ENCODE measurements around the gene RHOB.

RHOB gene

DNA sequence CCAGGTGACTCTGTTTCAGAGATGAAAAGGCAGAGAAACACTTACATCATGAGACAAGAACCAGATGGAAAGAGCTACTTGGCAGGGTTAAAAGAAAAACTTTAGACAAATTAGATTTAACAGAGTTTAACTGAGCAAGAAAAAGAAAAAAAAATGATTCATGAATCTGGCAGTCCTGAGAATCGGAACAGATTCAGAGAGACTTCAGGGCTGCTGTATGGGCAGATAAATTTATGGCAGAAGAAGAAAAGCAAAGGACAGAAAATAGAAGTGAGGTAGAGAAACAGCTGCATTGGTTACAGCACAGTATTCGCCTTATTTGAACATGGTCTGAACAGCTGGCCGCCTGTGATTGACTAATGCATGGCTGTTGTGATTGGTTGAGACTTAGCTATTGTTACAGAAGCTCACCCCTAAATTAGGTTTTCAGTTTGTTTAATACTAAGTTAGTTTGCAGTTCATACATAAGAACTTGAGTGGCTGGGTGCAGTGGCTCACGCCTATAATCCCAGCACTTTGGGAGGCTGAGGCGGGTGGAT is 43.0 kb upstream of the RHOB start:
- in situ Hi-C loops (cut with HindIII; ENCODE audit: low sequenced_read_pairs): no loop called here
- H3K4me3 ChIP-seq (ENCODE audit: low read depth, low read length): no peak overlapping the region
- TF ChIP-seq, protein P1, sequence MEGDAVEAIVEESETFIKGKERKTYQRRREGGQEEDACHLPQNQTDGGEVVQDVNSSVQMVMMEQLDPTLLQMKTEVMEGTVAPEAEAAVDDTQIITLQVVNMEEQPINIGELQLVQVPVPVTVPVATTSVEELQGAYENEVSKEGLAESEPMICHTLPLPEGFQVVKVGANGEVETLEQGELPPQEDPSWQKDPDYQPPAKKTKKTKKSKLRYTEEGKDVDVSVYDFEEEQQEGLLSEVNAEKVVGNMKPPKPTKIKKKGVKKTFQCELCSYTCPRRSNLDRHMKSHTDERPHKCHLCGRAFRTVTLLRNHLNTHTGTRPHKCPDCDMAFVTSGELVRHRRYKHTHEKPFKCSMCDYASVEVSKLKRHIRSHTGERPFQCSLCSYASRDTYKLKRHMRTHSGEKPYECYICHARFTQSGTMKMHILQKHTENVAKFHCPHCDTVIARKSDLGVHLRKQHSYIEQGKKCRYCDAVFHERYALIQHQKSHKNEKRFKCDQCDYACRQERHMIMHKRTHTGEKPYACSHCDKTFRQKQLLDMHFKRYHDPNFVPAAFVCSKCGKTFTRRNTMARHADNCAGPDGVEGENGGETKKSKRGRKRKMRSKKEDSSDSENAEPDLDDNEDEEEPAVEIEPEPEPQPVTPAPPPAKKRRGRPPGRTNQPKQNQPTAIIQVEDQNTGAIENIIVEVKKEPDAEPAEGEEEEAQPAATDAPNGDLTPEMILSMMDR (IDR thresholded peaks at IDR 0.05; ENCODE audit: low read depth, low read length, missing control alignments): no peak
- DNase-seq (ENCODE audit: low read depth): no peak

GRCh38 chr2:20404950-20405349 is 41.9 kb upstream of the RHOB start:
- no peak overlapping the region for H3K4me3 ChIP-seq (ENCODE audit: low read depth, low read length)
- TF ChIP-seq, protein P1 (IDR thresholded peaks at IDR 0.05; ENCODE audit: low read depth, low read length, missing control alignments): no peak
- in situ Hi-C loops (cut with HindIII; ENCODE audit: low sequenced_read_pairs): no loop called here
- no peak for DNase-seq (ENCODE audit: low read depth)

DNA sequence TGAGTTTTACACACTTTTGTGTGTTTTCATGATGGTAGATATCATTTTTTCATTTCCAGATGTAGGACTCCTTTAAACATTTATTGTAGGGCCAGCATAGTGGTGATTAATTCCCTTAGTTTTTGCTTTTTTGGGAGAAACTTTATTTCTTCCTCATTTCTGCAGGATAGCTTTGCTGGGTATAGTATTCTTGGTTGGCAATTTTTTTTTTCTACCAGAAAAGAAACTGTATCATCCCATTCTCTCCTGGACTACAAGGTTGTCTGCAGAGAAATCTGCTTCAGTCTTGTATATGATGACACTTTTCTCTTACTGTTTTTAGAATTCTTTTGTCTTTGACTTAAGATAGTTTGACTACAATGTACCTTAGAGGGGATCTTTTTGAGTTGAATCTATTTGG is 37.8 kb upstream of the RHOB start:
- H3K4me3 ChIP-seq (ENCODE audit: low read depth, low read length): no peak overlapping the region
- in situ Hi-C loops (cut with HindIII; ENCODE audit: low sequenced_read_pairs): no loop called here
- TF ChIP-seq, protein P1 (IDR thresholded peaks at IDR 0.05; ENCODE audit: low read depth, low read length, missing control alignments): no peak
- DNase-seq (ENCODE audit: low read depth): no peak

- H3K4me3 ChIP-seq (ENCODE audit: low read depth, low read length): no peak overlapping the region
- in situ Hi-C loops (cut with HindIII; ENCODE audit: low sequenced_read_pairs): no loop called here
- TF ChIP-seq, protein P1 (IDR thresholded peaks at IDR 0.05; ENCODE audit: low read depth, low read length, missing control alignments): no peak
- DNase-seq (ENCODE audit: low read depth): no peak
Observed at GRCh38 chr2:20410556-20411277, 36.2 kb upstream of the RHOB start.

- no peak overlapping the region for H3K4me3 ChIP-seq (ENCODE audit: low read depth, low read length)
- peak; percentile 54 for DNase-seq (ENCODE audit: low read depth)
- TF ChIP-seq, protein P1 (IDR thresholded peaks at IDR 0.05; ENCODE audit: low read depth, low read length, missing control alignments): peak; percentile 84
- in situ Hi-C loops (cut with HindIII; ENCODE audit: low sequenced_read_pairs): no loop called here
Observed at GRCh38 chr2:20411361-20411894, 35.4 kb upstream of the RHOB start.

DNA sequence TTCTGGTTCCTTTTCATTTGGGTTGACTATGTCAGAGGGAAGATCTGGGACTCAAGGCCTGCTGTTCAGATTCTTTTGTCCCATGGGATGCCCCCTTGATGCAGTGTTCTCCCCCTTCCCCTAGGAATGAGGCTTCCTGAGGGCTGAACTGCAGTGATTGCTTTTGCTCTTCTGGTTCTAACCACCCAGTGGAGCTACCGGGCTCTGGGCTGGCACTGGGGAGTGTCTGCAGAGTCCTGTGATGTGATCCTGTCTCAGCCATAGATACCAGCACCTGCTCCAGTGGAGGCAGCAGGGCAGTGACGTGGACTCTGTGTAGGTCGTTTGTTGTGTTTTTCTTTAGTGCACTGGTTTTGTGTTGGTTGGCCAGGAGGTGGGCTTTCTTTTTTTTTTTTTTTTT is 32.1 kb upstream of the RHOB start:
- in situ Hi-C loops (cut with HindIII; ENCODE audit: low sequenced_read_pairs): no loop called here
- H3K4me3 ChIP-seq (ENCODE audit: low read depth, low read length): no peak overlapping the region
- TF ChIP-seq, protein P1 (IDR thresholded peaks at IDR 0.05; ENCODE audit: low read depth, low read length, missing control alignments): no peak
- no peak for DNase-seq (ENCODE audit: low read depth)
